K562 (cell line): ENCODE results near the gene CREB3L1. TPM values are rescaled to one million over a fixed set of nuclear protein-coding genes. Genes with fewer than 3 reads are reported as not detected.

ENCODE experiments used
- ATF1 ChIP-seq, 2 experiments: fragments of 450-650 bp in 1 of 2; IDR thresholded peaks; 2 replicates each; pipeline ENCODE4 v1.6.1; 2016; ENCODE audit warnings: missing compliant biosample characterization in 1 of 2, missing genetic modification characterization in 1 of 2
- CBX3 ChIP-seq, 2 experiments: IDR thresholded peaks; 1 replicate in 1 of 2; 2 replicates in 1 of 2; pipeline ENCODE4 v1.6.1; 2012; ENCODE audit warnings: inconsistent platforms in 2 of 2, low read length in 2 of 2, borderline replicate concordance in 1 of 2, control low read depth in 1 of 2
- CHD4 ChIP-seq: fragments of 200-600 bp; sonication (generic); IDR thresholded peaks from 3 replicates; pipeline ENCODE4 v1.6.1; 2012; ENCODE audit warnings: low read depth, mild to moderate bottlenecking, mixed read lengths, low read length, inconsistent platforms; ENCODE audit not compliant: insufficient read depth, insufficient replicate concordance, poor library complexity, severe bottlenecking
- CTCFL ChIP-seq: IDR thresholded peaks from 2 replicates; pipeline ENCODE4 v1.6.1; 2011; ENCODE audit warnings: borderline replicate concordance, low read depth, mild to moderate bottlenecking, moderate library complexity, low read length; ENCODE audit not compliant: insufficient read depth, poor library complexity, severe bottlenecking
- DIDO1 ChIP-seq: fragments of 450-650 bp; IDR thresholded peaks from 2 replicates; pipeline ENCODE4 v1.6.1; 2016; ENCODE audit warnings: low read depth, missing biosample characterization, missing genetic modification characterization
- ESRRA ChIP-seq: fragments of 450-650 bp; IDR thresholded peaks from 2 replicates; pipeline ENCODE4 v1.6.1; 2014; ENCODE audit warnings: low read depth, mild to moderate bottlenecking, moderate library complexity, borderline replicate concordance
- FOXJ3 ChIP-seq: sonication (generic); formaldehyde crosslinking; IDR thresholded peaks from 2 replicates; pipeline ENCODE4 v1.4.0; 2020; ENCODE audit warnings: mild to moderate bottlenecking, missing genetic modification reagents
- GATAD2A ChIP-seq: fragments of 450-650 bp; IDR thresholded peaks from 2 replicates; pipeline ENCODE4 v1.6.1; 2017
- HDAC1 ChIP-seq, 2 experiments: fragments of 450-650 bp; IDR thresholded peaks; 2 replicates each; pipeline ENCODE4 v1.6.1; 2016 to 2017; ENCODE audit warnings: inconsistent platforms in 1 of 2, mild to moderate bottlenecking in 1 of 2, moderate library complexity in 1 of 2
- KLF10 ChIP-seq: fragments of 250-450 bp; sonication (Bioruptor Pico); IDR thresholded peaks from 2 replicates; pipeline ENCODE4 v1.6.1; 2021; ENCODE audit warnings: matching md5 sums
- L3MBTL2 ChIP-seq: fragments of 450-650 bp; IDR thresholded peaks from 2 replicates; pipeline ENCODE4 v1.6.1; 2016; ENCODE audit warnings: mild to moderate bottlenecking, moderate library complexity
- LCOR ChIP-seq: sonication (generic); formaldehyde crosslinking; IDR thresholded peaks from 2 replicates; pipeline ENCODE4 v1.8.0; 2022; ENCODE audit warnings: mild to moderate bottlenecking, missing genetic modification reagents
- MTA1 ChIP-seq: fragments of 450-650 bp; IDR thresholded peaks from 2 replicates; pipeline ENCODE4 v1.6.1; 2017; ENCODE audit warnings: borderline replicate concordance
- MYC ChIP-seq, 2 experiments: fragments of 250-450 bp in 1 of 2; sonication (Bioruptor Pico) in 1 of 2; IDR thresholded peaks; 2 replicates each; pipeline versions ENCODE4 v1.5.1 to v1.6.1; 2012 to 2021; ENCODE audit warnings: low read depth in 2 of 2, borderline replicate concordance in 1 of 2, improper control_type of control experiment in 1 of 2, low read length in 1 of 2, mild to moderate bottlenecking in 1 of 2, moderate library complexity in 1 of 2
- NFATC3 ChIP-seq: fragments of 450-650 bp; IDR thresholded peaks from 2 replicates; pipeline ENCODE4 v1.6.1; 2017; ENCODE audit warnings: mild to moderate bottlenecking
- PTTG1 ChIP-seq: fragments of 450-650 bp; IDR thresholded peaks from 2 replicates; pipeline ENCODE4 v1.6.1; 2016; ENCODE audit warnings: low read depth, mild to moderate bottlenecking, missing genetic modification characterization, missing compliant biosample characterization
- PYGO2 ChIP-seq: fragments of 450-650 bp; IDR thresholded peaks from 2 replicates; pipeline ENCODE4 v1.6.1; 2016; ENCODE audit warnings: mild to moderate bottlenecking, missing genetic modification characterization, moderate library complexity, missing compliant biosample characterization
- RCOR1 ChIP-seq, 2 experiments: IDR thresholded peaks; 2 replicates each; pipeline ENCODE4 v1.6.1; 2012; ENCODE audit warnings: low read depth in 2 of 2, low read length in 2 of 2, borderline replicate concordance in 1 of 2, improper control_type of control experiment in 1 of 2
- TRIM24 ChIP-seq, 2 experiments: fragments of 450-650 bp; IDR thresholded peaks; 2 replicates each; pipeline ENCODE4 v1.6.1; 2016
- VEZF1 ChIP-seq: fragments of 200-800 bp; sonication (Bioruptor generic); IDR thresholded peaks from 2 replicates; pipeline ENCODE4 v1.6.1; 2017; ENCODE audit warnings: missing genetic modification characterization, missing compliant biosample characterization
- WHSC1 ChIP-seq: IDR thresholded peaks from one replicate; pipeline ENCODE4 v1.6.1; 2012; ENCODE audit warnings: low read length, control low read depth, inconsistent platforms
- ZBTB17 ChIP-seq: fragments of 450-650 bp; formaldehyde crosslinking; IDR thresholded peaks from 2 replicates; pipeline ENCODE4 v1.4.0; 2020; ENCODE audit warnings: mild to moderate bottlenecking
- ZEB2 ChIP-seq: fragments of 450-650 bp; IDR thresholded peaks from 2 replicates; pipeline ENCODE4 v1.6.1; 2016
- ZFX ChIP-seq: sonication (generic); formaldehyde crosslinking; IDR thresholded peaks from 2 replicates; pipeline ENCODE4 v1.8.0; 2022; ENCODE audit warnings: mild to moderate bottlenecking, missing genetic modification reagents, moderate library complexity
- ZNF583 ChIP-seq: fragments of 250-450 bp; sonication (Bioruptor Pico); IDR thresholded peaks from 2 replicates; pipeline ENCODE4 v1.4.0; 2020
- polyA plus RNA-seq, 8 experiments: library from polyadenylated mRNA; depleted of rRNA in 4 of 8; stranded (reverse) in 5 of 8; unstranded in 3 of 8; fragments of >200 nt; fragmentation: Nextera tagmentation in 2 of 8; fragmentation: Illumina TruSeq in 1 of 8; extraction: Ambion mirVana in 2 of 8; extraction: Trizol in 1 of 8; gene quantifications; 2 replicates each; pipeline versions ENCODE4 v1.2.1 to v1.2.3, GENCODE V29; 2011 to 2014; ENCODE audit warnings: inconsistent platforms in 1 of 8, missing spikeins in 1 of 8
- total RNA-seq, 7 experiments: library from RNA; depleted of rRNA in 6 of 7; stranded (reverse); fragments of >200 nt in 6 of 7; fragmentation: Illumina TruSeq in 2 of 7; extraction: Trizol in 2 of 7; gene quantifications; 2 replicates each; pipeline versions ENCODE4 v1.2.1 to v1.2.3, GENCODE V29; 2011 to 2021; ENCODE audit warnings: low replicate concordance in 1 of 7
- TF ChIP-seq, protein P1 (sequence below): fragments of 450-650 bp; conservative IDR thresholded peaks from 2 replicates; pipeline ENCODE4 v1.6.1; 2016; ENCODE audit warnings: missing genetic modification characterization, low read depth, mild to moderate bottlenecking, missing compliant biosample characterization, moderate library complexity

The CREB3L1 gene
- total and polyA plus RNA-seq, 9 of the 15 experiments (the other 6 are each of a cell fraction or from before 2014, with no cell fraction given) = 1.2 to 27.6 (median 3.7) TPM

DNA sequence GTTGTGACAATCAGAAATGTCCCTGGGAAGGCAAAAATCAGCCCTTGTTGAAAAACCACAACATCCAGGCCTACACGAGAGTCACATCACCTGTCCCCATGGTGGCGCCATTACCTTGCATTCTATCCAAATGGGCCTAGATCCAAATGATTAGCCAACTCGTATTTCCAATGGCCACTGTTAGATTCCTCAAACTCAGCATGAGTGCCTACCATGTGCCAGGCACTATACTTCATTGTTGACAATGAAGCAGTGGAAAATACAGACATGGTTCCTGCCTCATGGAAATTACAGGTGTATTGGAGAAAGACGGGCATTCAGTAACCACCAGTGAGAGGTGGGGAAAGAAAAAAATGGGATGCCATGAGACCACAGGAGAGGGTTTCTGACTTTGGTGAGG is 29.8 kb upstream of the CREB3L1 start (continued):
- TF ChIP-seq CTCFL = peak; percentile 20
- peak; percentile 49; the same call in 1 of the 2 replicates for TF ChIP-seq ESRRA
- no peak; the same call in 1 of the 2 replicates for TF ChIP-seq GATAD2A
- TF ChIP-seq ATF1 (CRISPR knock-in tag; IDR thresholded peaks at IDR 0.05) = no peak
- TF ChIP-seq ATF1 (tag; IDR thresholded peaks at IDR 0.05) = 0 out of 2 replicates have a peak, but pooled peaks have one; percentile 15
- TF ChIP-seq, protein P1, sequence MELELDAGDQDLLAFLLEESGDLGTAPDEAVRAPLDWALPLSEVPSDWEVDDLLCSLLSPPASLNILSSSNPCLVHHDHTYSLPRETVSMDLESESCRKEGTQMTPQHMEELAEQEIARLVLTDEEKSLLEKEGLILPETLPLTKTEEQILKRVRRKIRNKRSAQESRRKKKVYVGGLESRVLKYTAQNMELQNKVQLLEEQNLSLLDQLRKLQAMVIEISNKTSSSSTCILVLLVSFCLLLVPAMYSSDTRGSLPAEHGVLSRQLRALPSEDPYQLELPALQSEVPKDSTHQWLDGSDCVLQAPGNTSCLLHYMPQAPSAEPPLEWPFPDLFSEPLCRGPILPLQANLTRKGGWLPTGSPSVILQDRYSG (tag) = 0 out of 2 replicates have a peak, but pooled peaks have one; percentile 35
- TF ChIP-seq WHSC1 = no peak
- 0 out of 2 replicates have a peak, but pooled peaks have one; percentile 19 for TF ChIP-seq PYGO2 (tag)
- TF ChIP-seq TRIM24 (IDR thresholded peaks at IDR 0.05) = peak in 1 of 2 experiments; percentile 29; a peak in 1 of 4 replicates
- TF ChIP-seq ZFX (CRISPR knock-in tag) = peak; percentile 59
- peak; percentile 30; the same call in 1 of the 2 replicates for TF ChIP-seq MTA1
- no peak for TF ChIP-seq FOXJ3 (CRISPR knock-in tag)
- TF ChIP-seq PTTG1 = peak; percentile 66; the same call in 1 of the 2 replicates
- no peak for TF ChIP-seq ZBTB17 (CRISPR knock-in tag)
- peak; percentile 56; the same call in 1 of the 2 replicates for TF ChIP-seq DIDO1
- TF ChIP-seq HDAC1 (IDR thresholded peaks at IDR 0.05) = 0 out of 4 replicates have a peak, but pooled peaks of 1 of the 2 experiments have one; percentile 21
- TF ChIP-seq ZEB2 = peak; percentile 94
- no peak for TF ChIP-seq VEZF1 (CRISPR knock-in tag)
- TF ChIP-seq NFATC3 = no peak
- TF ChIP-seq CHD4 = peak; percentile 65
- peak; percentile 66 for TF ChIP-seq MYC (IDR thresholded peaks at IDR 0.05; ENCODE audit: low read depth, low read length)
- TF ChIP-seq MYC (CRISPR knock-in tag; IDR thresholded peaks at IDR 0.05; ENCODE audit: borderline replicate concordance, low read depth) = no peak
- peak in 1 of 2 experiments; percentile 68; a peak in 2 of 3 replicates for TF ChIP-seq CBX3 (IDR thresholded peaks at IDR 0.05; ENCODE audit: borderline replicate concordance in 1 of 2, low read length in 2 of 2)
- TF ChIP-seq ZNF583 (CRISPR knock-in tag) = no peak
- peak; percentile 85 for TF ChIP-seq L3MBTL2
- TF ChIP-seq RCOR1 (IDR thresholded peaks at IDR 0.05; ENCODE audit: borderline replicate concordance in 1 of 2, low read depth in 2 of 2, low read length in 2 of 2) = peak in 1 of 2 experiments; percentile 72; a peak in 1 of 4 replicates
- TF ChIP-seq LCOR (CRISPR knock-in tag) = peak; percentile 36; the same call in 1 of the 2 replicates
- no peak for TF ChIP-seq KLF10 (CRISPR knock-in tag)
